Keratinocyte (primary cell): ENCODE data around the gene CRTC2. TPM values are rescaled to one million over a fixed set of nuclear protein-coding genes. Genes with fewer than 3 reads are reported as not detected.

Source experiments
- DNase-seq: peaks from one replicate; pipeline ENCODE4 v3.0.0-alpha.2; 2011; ENCODE audit warnings: low read depth, missing footprints, low spot score
- FAIRE-seq: peaks from 2 replicates; lab custom pipeline; 2011; peaks lifted over from hg19 to GRCh38; lab: Jason Lieb, UNC
- H2AFZ ChIP-seq: 2 replicates; pipeline ENCODE4 v1.6.0; 2012; ENCODE audit warnings: low read length, control low read depth, inconsistent platforms; ENCODE audit not compliant: control insufficient read depth
- H3K27ac ChIP-seq: 2 replicates; pipeline ENCODE4 v1.5.1; 2011; ENCODE audit warnings: low read length; ENCODE audit not compliant: control insufficient read depth, insufficient read depth
- H3K27me3 ChIP-seq: 3 replicates; pipeline ENCODE4 v1.6.0; 2011; ENCODE audit warnings: low read length; ENCODE audit not compliant: control insufficient read depth, insufficient read depth; ENCODE audit errors: extremely low read depth
- H3K36me3 ChIP-seq, 2 experiments: 2 replicates in 1 of 2; 3 replicates in 1 of 2; pipeline ENCODE4 v1.5.1; 2011; ENCODE audit warnings: low read length in 2 of 2, mild to moderate bottlenecking in 1 of 2; ENCODE audit not compliant: control insufficient read depth in 2 of 2, insufficient read depth in 2 of 2; ENCODE audit errors: extremely low read depth in 1 of 2
- H3K4me1 ChIP-seq: 3 replicates; pipeline ENCODE4 v1.5.1; 2011; ENCODE audit warnings: low read length; ENCODE audit not compliant: control insufficient read depth, insufficient read depth; ENCODE audit errors: extremely low read depth
- H3K4me2 ChIP-seq: 3 replicates; pipeline ENCODE4 v1.6.0; 2011; ENCODE audit warnings: low read depth, low read length; ENCODE audit not compliant: control insufficient read depth, insufficient read depth; ENCODE audit errors: extremely low read depth
- H3K4me3 ChIP-seq, 3 experiments: fragments of 200-600 bp in 1 of 3; sonication (generic) in 1 of 3; 2 replicates in 2 of 3; 3 replicates in 1 of 3; pipeline ENCODE4 v1.5.1; 2011 to 2016; ENCODE audit warnings: low read length in 3 of 3, mild to moderate bottlenecking in 3 of 3, control low read depth in 2 of 3, inconsistent platforms in 1 of 3, low read depth in 1 of 3, mixed read lengths in 1 of 3, mixed run types in 1 of 3, moderate library complexity in 1 of 3; ENCODE audit not compliant: control insufficient read depth in 2 of 3, insufficient read depth in 2 of 3; ENCODE audit errors: extremely low read depth in 1 of 3
- H3K79me2 ChIP-seq: 2 replicates; pipeline ENCODE4 v1.6.0; 2012; ENCODE audit warnings: low read length; ENCODE audit not compliant: control insufficient read depth, insufficient read depth
- H3K9ac ChIP-seq: 3 replicates; pipeline ENCODE4 v1.6.0; 2011; ENCODE audit warnings: low read length; ENCODE audit not compliant: control insufficient read depth, insufficient read depth; ENCODE audit errors: extremely low read depth
- H3K9me1 ChIP-seq: 3 replicates; pipeline ENCODE4 v1.6.0; 2011; ENCODE audit warnings: low read length; ENCODE audit not compliant: control insufficient read depth, insufficient read depth; ENCODE audit errors: extremely low read depth
- H3K9me3 ChIP-seq: 2 replicates; pipeline ENCODE4 v1.5.1; 2012; ENCODE audit warnings: low read depth, low read length; ENCODE audit not compliant: control insufficient read depth
- H4K20me1 ChIP-seq: 3 replicates; pipeline ENCODE4 v1.6.0; 2011; ENCODE audit warnings: low read length; ENCODE audit not compliant: control insufficient read depth, insufficient read depth; ENCODE audit errors: extremely low read depth
- EZH2 ChIP-seq: IDR thresholded peaks from one replicate; pipeline ENCODE4 v1.6.1; 2012; ENCODE audit warnings: inconsistent platforms, mild to moderate bottlenecking, low read length, moderate library complexity
- dilution Hi-C: fragments of 300-500 bp; cut with MboI; formaldehyde crosslinking; loops from one replicate; pipeline ENCODE4 v1.7.0; 2020; ENCODE audit warnings: low sequenced_read_pairs; ENCODE audit not compliant: extremely low pct_ligation_motif_present
- polyA plus RNA-seq, 5 experiments: library from polyadenylated mRNA; depleted of rRNA in 3 of 5; stranded (reverse) in 3 of 5; stranded (forward) in 1 of 5; unstranded in 1 of 5; fragments of >200 nt; gene quantifications; 1 replicate in 1 of 5; 2 replicates in 3 of 5; 3 replicates in 1 of 5; pipeline versions ENCODE4 v1.2.1 to v1.2.3, GENCODE V29; 2011 to 2012; ENCODE audit warnings: missing spikeins in 2 of 5, low read depth in 1 of 5, low replicate concordance in 1 of 5
- TF ChIP-seq, protein P1 (sequence below), 3 experiments: IDR thresholded peaks in 1 of 3; conservative IDR thresholded peaks in 1 of 3; optimal IDR thresholded peaks in 1 of 3; 2 replicates in 2 of 3; 3 replicates in 1 of 3; pipeline versions ENCODE3 to v1.5.1; 2011; ENCODE audit warnings: low read length in 3 of 3, mild to moderate bottlenecking in 3 of 3, moderate library complexity in 2 of 3, control low read depth in 1 of 3, inconsistent platforms in 1 of 3; ENCODE audit not compliant: insufficient read depth in 2 of 3; ENCODE audit errors: extremely low read depth in 1 of 3

CRTC2 gene
- polyA plus RNA-seq, 1 donor (not counting 4 experiments of a cell fraction or from before 2014, with no cell fraction given): 15.9 TPM

DNA sequence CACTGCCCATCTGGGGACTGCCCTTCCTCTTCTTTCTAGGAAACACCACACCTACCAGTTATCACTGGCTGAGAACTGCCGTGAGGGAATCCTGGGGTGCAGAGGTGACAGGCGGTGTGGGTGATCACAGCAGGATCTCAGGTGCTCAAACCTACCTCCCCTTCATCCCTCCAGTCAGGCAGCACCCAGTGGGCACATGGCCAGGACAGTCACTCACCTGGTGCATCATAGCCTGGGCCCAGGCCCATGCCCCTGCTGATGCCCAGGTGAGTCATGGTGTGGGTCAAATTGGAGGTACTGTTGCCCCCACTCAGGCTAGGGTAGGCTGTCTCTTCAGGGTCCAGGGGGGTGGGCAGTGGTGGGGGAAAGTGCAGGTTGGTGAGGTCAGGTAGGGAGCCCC, 6.6 kb downstream of the CRTC2 start:
- no peak overlapping the region for H3K9ac ChIP-seq
- peaks cover 4% of the 10 kb centered on the region for H3K4me1 ChIP-seq
- FAIRE-seq (no peak), DNase-seq (no peak)
- H3K27ac ChIP-seq: no peak overlapping the region
- dilution Hi-C loops: no loop called here
- H3K9me1 ChIP-seq: no peaks in the 10 kb centered on the region
- no peak for TF ChIP-seq EZH2
- TF ChIP-seq, protein P1, sequence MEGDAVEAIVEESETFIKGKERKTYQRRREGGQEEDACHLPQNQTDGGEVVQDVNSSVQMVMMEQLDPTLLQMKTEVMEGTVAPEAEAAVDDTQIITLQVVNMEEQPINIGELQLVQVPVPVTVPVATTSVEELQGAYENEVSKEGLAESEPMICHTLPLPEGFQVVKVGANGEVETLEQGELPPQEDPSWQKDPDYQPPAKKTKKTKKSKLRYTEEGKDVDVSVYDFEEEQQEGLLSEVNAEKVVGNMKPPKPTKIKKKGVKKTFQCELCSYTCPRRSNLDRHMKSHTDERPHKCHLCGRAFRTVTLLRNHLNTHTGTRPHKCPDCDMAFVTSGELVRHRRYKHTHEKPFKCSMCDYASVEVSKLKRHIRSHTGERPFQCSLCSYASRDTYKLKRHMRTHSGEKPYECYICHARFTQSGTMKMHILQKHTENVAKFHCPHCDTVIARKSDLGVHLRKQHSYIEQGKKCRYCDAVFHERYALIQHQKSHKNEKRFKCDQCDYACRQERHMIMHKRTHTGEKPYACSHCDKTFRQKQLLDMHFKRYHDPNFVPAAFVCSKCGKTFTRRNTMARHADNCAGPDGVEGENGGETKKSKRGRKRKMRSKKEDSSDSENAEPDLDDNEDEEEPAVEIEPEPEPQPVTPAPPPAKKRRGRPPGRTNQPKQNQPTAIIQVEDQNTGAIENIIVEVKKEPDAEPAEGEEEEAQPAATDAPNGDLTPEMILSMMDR (optimal IDR thresholded peaks at IDR 0.05 in 1 of 3, IDR thresholded peaks at IDR 0.05 in 1 of 3, conservative IDR thresholded peaks at IDR 0.05 in 1 of 3; ENCODE audit: extremely low read depth in 1 of 3, insufficient read depth in 2 of 3, low read length in 3 of 3): no peak
- H3K27me3 ChIP-seq: no peaks in the 10 kb centered on the region
- H3K4me3 ChIP-seq: no peak overlapping the region
- peaks cover 37% of the 10 kb centered on the region for H3K79me2 ChIP-seq
- peaks cover 3% of the 10 kb centered on the region for H4K20me1 ChIP-seq
- H3K36me3 ChIP-seq: peaks cover 37 to 47% of the 10 kb centered on the region in 2 experiments
- no peaks in the 10 kb centered on the region for H3K9me3 ChIP-seq
- no peak overlapping the region for H2AFZ ChIP-seq
- no peak overlapping the region for H3K4me2 ChIP-seq

DNA sequence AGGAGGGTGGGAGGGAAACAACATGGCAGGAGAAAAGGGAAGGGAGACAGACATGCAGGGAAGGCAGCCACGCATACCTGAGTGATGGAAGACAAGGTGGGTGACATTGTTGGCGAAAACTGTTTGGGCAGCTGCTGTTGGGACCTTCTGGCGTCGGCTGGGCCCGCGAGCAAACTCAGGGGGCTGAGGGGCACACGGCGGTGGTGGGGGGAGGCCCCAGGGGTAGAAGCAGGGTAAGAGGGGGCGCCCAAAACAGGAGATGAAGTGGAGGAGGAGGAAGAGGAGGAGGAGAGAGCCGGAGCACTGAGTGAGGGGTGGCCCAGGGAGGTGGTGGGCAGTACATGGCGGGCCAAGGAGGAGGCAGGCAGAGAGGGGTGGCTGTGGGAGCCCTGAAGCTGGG, 7.2 kb downstream of the CRTC2 start:
- Histone ChIP-seq H2AFZ (no peak overlapping the region), H4K20me1 (peaks cover 3% of the 10 kb centered on the region), H3K4me2 (no peak overlapping the region), H3K9me1 (no peaks in the 10 kb centered on the region), H3K4me1 (peaks cover 4% of the 10 kb centered on the region), H3K79me2 (peaks cover 31% of the 10 kb centered on the region), H3K4me3 (no peak overlapping the region), H3K36me3 (peaks cover 37 to 47% of the 10 kb centered on the region in 2 experiments), H3K9me3 (no peaks in the 10 kb centered on the region), H3K9ac (no peak overlapping the region), H3K27ac (no peak overlapping the region), H3K27me3 (no peaks in the 10 kb centered on the region)
- DNase-seq (no peak), FAIRE-seq (no peak)
- dilution Hi-C loops: no loop called here
- TF ChIP-seq, protein P1 (optimal IDR thresholded peaks at IDR 0.05 in 1 of 3, IDR thresholded peaks at IDR 0.05 in 1 of 3, conservative IDR thresholded peaks at IDR 0.05 in 1 of 3; ENCODE audit: extremely low read depth in 1 of 3, insufficient read depth in 2 of 3, low read length in 3 of 3): no peak
- TF ChIP-seq EZH2: no peak
